Left lung (tissue), 10 donors: Measurements from ENCODE around the gene SETDB2. TPM values are rescaled to one million over a fixed set of nuclear protein-coding genes. Genes with fewer than 3 reads are reported as not detected.

ENCODE experiments used
- ATAC-seq: fragments of 200-7000 bp; cut with Tn5 transposase; one replicate; pipeline ENCODE4 v1.9.1; 2020; ENCODE audit warnings: moderate library complexity
- DNase-seq, 4 donors: peaks; one replicate each; pipeline ENCODE4 v3.0.0-alpha.2; 2013 to 2020
- H3K27ac ChIP-seq, 2 donors: fragments of 200-600 bp; sonication (generic) in 1 of 2; one replicate each; pipeline versions ENCODE4 v1.5.0 to v1.8.0; 2020 to 2021
- H3K27me3 ChIP-seq, 2 donors: fragments of 200-600 bp; sonication (generic) in 1 of 2; one replicate each; pipeline versions ENCODE4 v1.5.0 to v1.8.0; 2020 to 2021
- H3K36me3 ChIP-seq, 2 donors: fragments of 200-600 bp; sonication (generic) in 1 of 2; one replicate each; pipeline versions ENCODE4 v1.5.0 to v1.8.0; 2020 to 2021
- H3K4me1 ChIP-seq, 2 donors: fragments of 200-600 bp; one replicate each; pipeline ENCODE4 v1.8.0; 2021
- H3K4me3 ChIP-seq, 2 donors: fragments of 200-600 bp; sonication (generic) in 1 of 2; one replicate each; pipeline versions ENCODE4 v1.5.0 to v1.8.0; 2020 to 2021; ENCODE audit warnings: mild to moderate bottlenecking in 1 of 2
- H3K9me3 ChIP-seq, 2 donors: fragments of 200-600 bp; sonication (generic) in 1 of 2; one replicate each; pipeline versions ENCODE4 v1.5.0 to v1.8.0; 2020 to 2021
- CTCF ChIP-seq, 2 donors: fragments of 200-600 bp; sonication (generic) in 1 of 2; IDR thresholded peaks; one replicate each; pipeline versions ENCODE4 v1.5.0 to v1.8.0; 2021; ENCODE audit warnings: antibody characterized with exemption in 2 of 2
- intact Hi-C, 2 donors: fragments of 100-400 bp; cut with DNase I; formaldehyde crosslinking; loops; one replicate each; pipeline versions ENCODE4 v1.11.2 to v1.14.2; 2022
- polyA plus RNA-seq, 6 donors: library from polyadenylated mRNA; unstranded; fragments of 120-200 nt; gene quantifications; one replicate each; pipeline ENCODE4 v1.2.1, GENCODE V29; 2013; ENCODE audit not compliant: insufficient read length in 6 of 6
- total RNA-seq, 2 donors: library from RNA; stranded (reverse); fragmentation: NEBNext Ultra II Directional; extraction: Animal tissue kit (Norgen Biotek cat#: 25700); gene quantifications; one replicate each; pipeline ENCODE4 v1.2.1, GENCODE V29; 2021
- donor health status: DM: no; HTN: yes; CAD: no.
- donor health status: DM: no; HTN: no; CAD: no.

Gene SETDB2
- total and polyA plus RNA-seq, 8 donors, result 11.4 to 19.6 (median 18.7) TPM

DNA sequence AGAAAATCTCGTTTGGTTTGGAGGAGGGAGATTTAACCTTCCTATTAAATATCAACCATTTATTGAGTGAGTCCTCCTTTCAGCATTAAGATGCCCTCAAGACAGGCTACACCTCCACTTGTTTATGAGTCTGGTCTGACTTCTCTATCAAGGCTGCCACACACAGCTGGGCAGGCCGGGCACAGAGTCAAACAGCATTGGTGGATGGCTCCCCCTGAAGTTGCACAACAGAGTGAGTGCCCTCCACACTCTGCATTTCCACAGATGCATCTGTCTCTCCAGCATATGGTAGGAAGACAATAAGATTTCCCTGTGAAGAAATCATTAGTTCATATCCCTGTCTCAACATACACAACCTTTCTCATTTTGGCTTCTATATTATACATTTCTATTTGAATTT, 83.0 kb downstream of the SETDB2 start:
- no peaks in the 10 kb centered on the region for H3K9me3 ChIP-seq
- TF ChIP-seq CTCF (IDR thresholded peaks at IDR 0.05), result no peak
- H3K4me1 ChIP-seq, result peaks cover 0 to 6% of the 10 kb centered on the region in 2 donors
- no peak overlapping the region for H3K27ac ChIP-seq
- no peaks in the 10 kb centered on the region for H3K27me3 ChIP-seq
- H3K36me3 ChIP-seq, result peaks cover 0 to 75% of the 10 kb centered on the region in 2 donors
- DNase-seq (no peak), ATAC-seq (no peak)
- H3K4me3 ChIP-seq, result no peak overlapping the region
- intact Hi-C loops, result no loop called here

DNA sequence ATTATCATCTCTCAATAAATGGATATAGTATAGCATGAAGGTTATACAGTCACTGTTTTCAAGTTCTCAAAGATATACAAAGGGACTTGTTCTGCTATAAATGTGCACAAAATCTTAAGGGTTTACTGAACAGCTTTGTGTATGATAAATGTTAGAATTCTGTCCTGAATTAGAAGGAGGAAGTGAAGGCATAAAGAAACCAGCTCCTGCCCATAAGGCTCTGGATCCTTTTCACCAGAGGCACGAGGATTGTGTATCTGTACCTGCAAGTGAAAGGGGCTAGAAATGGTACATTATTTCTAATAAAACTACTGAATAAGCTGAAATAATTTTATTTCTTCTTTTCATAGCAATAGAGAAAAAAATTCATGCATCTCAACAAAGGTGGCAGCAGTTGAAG, 84.1 kb downstream of the SETDB2 start:
- Histone ChIP-seq H3K4me1 (peaks cover 0 to 6% of the 10 kb centered on the region in 2 donors), H3K4me3 (no peak overlapping the region), H3K27me3 (no peaks in the 10 kb centered on the region), H3K36me3 (peaks cover 0 to 65% of the 10 kb centered on the region in 2 donors), H3K27ac (no peak overlapping the region), H3K9me3 (no peaks in the 10 kb centered on the region)
- intact Hi-C loops, result no loop called here
- no peak for ATAC-seq
- no peak for DNase-seq
- TF ChIP-seq CTCF (IDR thresholded peaks at IDR 0.05), result no peak

- Histone ChIP-seq H3K9me3 (no peaks in the 10 kb centered on the region), H3K4me1 (peaks cover 0 to 6% of the 10 kb centered on the region in 2 donors), H3K36me3 (peaks cover 0 to 44% of the 10 kb centered on the region in 2 donors), H3K27me3 (no peaks in the 10 kb centered on the region), H3K4me3 (no peak overlapping the region), H3K27ac (no peak overlapping the region)
- DNase-seq (no peak), ATAC-seq (peak; percentile 23)
- TF ChIP-seq CTCF (IDR thresholded peaks at IDR 0.05), result no peak
- intact Hi-C loops, result no loop called here
Observed at GRCh38 chr13:49530457-49530856, 86.4 kb downstream of the SETDB2 start.

DNA sequence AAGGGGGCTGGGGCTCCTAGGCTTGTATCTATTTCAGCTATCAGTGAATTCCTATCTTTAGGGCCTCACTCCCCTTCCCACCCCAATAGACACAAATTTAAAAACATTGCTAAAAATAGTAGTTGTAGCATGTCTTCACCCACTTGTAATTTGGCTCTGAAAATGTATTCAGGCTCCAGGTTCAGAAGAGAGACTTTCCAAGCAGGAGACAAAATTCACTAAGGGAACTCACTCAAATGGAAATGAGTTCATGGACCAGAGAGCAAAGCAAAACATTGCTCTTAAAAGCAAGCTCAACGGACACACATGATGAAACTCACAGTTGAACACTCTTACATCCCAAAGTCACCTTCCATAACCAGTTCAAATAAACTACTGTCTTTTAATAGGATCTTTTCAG, 88.5 kb downstream of the SETDB2 start:
- Histone ChIP-seq H3K9me3 (no peaks in the 10 kb centered on the region), H3K4me3 (no peak overlapping the region), H3K4me1 (peaks cover 0 to 6% of the 10 kb centered on the region in 2 donors), H3K27me3 (no peaks in the 10 kb centered on the region), H3K27ac (no peak overlapping the region), H3K36me3 (peaks cover 0 to 26% of the 10 kb centered on the region in 2 donors)
- ATAC-seq (no peak), DNase-seq (no peak)
- intact Hi-C loops, result no loop called here
- TF ChIP-seq CTCF (IDR thresholded peaks at IDR 0.05), result no peak

DNA sequence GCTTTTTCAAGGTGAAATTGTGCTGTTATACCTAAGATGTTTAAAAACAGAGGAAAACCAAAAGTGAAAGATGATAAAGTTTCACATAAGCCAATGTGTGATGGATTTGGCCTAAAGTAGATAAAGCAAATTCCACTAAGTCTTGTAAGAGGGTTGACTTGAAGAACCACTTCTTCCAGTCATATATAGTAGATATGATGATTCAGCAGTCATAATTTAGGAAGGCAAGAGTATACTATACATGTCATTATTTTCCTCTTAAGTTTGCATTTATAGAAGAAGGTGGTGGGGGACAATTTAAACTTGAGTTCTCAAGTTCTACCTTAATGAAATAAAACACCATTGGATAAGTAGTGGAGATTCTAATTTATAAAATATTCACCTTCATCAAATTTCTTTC, 88.9 kb downstream of the SETDB2 start:
- ATAC-seq (no peak), DNase-seq (no peak)
- intact Hi-C loops, result no loop called here
- Histone ChIP-seq H3K27ac (peak overlapping the region in 1 of 2 donors; percentile 21), H3K4me1 (peaks cover 0 to 6% of the 10 kb centered on the region in 2 donors), H3K36me3 (peaks cover 0 to 26% of the 10 kb centered on the region in 2 donors), H3K9me3 (no peaks in the 10 kb centered on the region), H3K27me3 (no peaks in the 10 kb centered on the region), H3K4me3 (no peak overlapping the region)
- TF ChIP-seq CTCF (IDR thresholded peaks at IDR 0.05), result no peak
